HG03571 (cell line): ENCODE measurements around the gene SEC31A.
"Not testable (repeated sequence)": the region's sequence is repeated elsewhere in the genome, so short reads cannot be mapped to it uniquely, and the experiment has no call there.

Source experiments
- ATAC-seq: cut with Tn5 transposase; IDR thresholded peaks from one replicate; pipeline ENCODE4 v1.9.1; 2021; ENCODE audit not compliant: unreplicated experiment

The SEC31A gene

DNA sequence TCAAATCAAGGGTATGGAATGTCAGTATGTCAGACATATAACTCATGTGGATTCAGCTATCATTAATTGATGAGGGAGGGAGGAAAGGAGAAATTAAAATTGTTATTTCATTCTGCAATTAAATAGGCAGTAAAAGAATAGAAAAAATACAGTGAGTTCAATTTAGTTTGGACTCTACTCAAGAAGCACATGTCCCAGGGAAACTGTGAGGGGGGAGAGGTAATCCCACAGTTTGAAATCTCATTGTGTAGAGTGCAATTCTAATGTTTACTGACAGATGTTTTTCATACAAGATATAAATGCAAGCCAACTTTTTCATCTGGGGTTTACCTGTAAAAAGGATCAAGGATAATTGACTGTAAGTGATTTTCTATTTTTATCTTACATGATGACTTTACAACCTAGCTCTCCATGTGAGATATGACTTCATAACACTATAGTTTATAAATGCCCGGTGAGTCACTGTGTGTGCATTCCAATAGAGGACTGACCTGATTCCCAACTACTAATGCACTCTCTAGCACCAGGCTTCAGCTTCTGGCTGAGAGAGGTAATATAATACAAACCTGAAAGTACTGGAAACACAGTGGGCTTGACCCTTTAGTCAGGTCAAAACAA lies 57.1 kb downstream of the SEC31A start:
- no peak for ATAC-seq

DNA sequence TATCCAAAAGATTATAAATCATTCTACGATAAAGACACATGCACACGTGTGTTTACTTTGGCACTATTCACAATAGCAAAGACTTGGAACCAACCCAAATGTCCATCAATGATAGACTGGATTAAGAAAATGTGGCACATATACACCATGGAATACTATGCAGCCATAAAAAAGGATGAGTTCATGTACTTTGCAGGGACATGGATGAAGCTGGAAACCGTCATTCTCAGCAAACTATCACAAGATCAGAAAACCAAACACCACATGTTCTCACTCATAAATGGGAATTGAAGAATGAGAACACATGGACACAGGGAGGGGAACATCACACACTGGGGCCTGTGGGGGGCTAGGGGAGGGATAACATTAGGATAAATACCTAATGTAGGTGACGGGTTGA lies 57.9 kb downstream of the SEC31A start:
- not testable (repeated sequence) for ATAC-seq

DNA sequence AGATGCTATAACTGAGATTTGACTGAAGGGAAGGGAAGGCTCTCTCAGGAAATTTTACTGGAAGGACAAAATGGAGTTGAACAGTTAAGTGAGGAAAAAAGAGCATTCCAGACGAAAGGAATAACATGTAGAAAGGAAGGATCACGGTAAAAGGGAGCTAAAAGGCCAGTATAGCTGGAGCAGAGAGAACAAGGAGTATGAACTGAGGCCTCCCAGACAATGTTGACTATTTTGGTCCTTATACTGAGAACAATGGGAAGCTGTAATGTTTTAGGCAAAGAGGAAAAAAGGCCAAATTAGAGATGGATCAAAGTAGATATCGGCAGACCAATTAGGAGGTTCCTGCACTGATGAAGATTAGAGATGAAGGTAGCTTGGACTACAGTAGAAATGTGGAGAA lies 65.5 kb downstream of the SEC31A start:
- no peak for ATAC-seq

- no peak for ATAC-seq
Observed at GRCh38 chr4:82823062-82823461, 67.9 kb downstream of the SEC31A start.

DNA sequence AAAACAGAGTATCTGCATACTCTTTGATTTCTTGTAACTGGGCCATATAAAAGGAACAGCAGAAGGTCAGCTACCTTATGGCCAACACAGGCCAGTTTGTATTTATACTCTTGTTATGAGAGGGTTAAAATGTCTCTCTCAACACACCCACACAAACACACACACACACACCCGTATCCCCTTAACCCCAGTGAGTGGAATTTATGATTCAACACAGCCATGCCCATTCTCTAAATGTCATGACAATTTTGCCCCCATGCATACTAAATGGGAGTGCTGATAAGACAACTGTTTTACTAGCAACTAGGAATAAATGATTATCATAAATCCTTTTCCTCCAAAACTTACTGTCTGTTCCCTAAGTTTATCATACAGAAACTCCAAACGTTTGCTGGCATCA lies 70.3 kb downstream of the SEC31A start:
- ATAC-seq = no peak

- peak; percentile 83 for ATAC-seq
Observed at GRCh38 chr4:82818664-82819662, 72.0 kb downstream of the SEC31A start.

DNA sequence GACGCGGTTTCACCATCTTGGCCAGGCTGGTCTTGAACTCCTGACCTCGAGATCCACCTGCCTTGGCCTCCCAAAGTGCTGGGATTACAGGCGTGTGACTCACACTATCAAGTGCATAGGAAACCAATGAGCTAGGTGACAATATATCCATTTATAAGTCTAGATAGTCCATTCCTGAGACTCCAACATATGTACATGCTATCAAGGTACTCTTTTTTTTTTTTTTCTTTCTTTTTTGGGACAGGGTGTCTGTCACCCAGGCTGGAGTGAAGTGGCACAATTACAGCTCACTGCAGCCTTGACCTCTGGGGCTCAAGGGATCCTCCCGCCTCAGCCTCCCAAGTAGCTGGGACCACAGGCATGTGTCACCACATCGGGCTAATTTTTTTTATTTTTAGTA lies 74.1 kb downstream of the SEC31A start:
- not testable (repeated sequence) for ATAC-seq

GRCh38 chr4:82814034-82814433 lies 76.9 kb downstream of the SEC31A start:
- no peak for ATAC-seq

- ATAC-seq = no peak
Observed at GRCh38 chr4:82811838-82812341, 79.1 kb downstream of the SEC31A start.

DNA sequence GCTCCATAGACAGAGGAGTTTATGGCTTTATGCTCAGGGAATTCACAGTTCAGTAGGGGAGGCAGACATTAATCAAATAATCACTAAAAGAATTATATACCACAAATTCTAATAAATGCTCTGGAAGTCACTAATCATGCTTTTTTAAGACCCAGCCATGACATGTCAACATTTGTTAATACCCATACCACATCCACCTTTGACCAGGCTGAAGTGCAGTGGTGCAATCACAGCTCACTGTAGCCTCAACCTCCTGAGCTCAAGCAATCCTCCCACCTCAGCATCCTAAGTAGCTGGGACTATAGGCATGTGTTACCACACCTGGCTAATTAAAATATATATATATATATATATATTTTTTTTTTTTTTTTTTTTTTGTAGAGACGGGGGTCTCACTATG lies 79.6 kb downstream of the SEC31A start:
- no peak for ATAC-seq

DNA sequence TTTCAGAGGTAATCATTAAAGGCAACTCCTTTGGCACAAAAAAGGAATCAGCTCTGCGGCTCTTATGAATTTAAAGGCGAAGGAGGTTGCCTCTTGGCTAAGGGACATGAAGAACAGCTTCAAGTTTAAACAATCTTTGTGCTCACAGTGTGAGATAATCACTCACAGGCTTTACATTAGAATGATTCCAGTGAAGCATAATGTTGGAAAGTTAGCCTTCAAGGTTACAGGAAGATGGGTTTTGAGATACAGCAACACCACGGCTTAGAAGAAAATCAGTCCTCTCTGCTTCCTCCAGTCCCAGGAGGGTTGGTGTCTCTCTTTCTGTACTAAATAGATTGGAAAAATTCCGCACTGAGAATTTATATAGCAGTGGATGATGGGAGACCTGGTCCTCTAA lies 80.8 kb downstream of the SEC31A start:
- ATAC-seq = no peak

DNA sequence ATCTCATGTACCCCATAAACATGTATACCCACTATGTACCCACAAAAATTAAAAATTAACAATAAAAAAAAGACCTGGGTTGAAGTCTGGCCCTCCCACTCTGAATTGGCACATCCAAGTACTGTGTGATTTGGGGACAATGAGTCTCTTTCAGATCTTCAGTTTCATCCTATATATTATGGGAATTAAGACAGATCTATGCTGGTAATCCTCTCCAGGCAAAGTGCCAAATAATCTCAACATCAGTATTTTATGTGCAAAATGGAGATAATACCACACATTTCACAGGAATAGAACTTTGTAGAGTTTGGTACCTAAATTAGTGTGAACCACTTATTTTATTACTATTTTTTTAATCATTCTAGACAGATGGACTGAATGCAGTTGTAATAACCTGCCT lies 81.3 kb downstream of the SEC31A start:
- no peak for ATAC-seq

DNA sequence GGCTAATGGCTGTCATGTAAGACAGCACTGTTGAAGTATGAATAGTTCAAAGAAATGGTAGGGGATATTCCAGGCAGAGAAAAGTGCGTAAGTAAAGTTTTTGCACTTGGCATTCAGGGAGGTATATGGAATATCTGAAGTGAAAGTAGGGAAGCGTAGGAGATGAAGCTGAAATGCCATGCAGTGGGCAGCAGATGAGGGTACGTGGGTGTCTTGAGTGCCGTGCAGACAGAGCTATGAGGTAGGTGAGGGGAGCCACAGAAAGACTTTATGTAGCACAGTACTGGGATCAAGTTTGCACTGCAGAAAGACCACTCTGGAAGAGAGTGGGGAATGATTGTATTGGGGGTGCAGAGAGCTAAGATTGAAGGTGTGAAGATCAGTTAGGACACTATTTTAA lies 87.2 kb downstream of the SEC31A start:
- no peak for ATAC-seq

GRCh38 chr4:82802911-82803310 lies 88.0 kb downstream of the SEC31A start:
- ATAC-seq = no peak

GRCh38 chr4:82801910-82802521 lies 88.9 kb downstream of the SEC31A start:
- no peak for ATAC-seq

- ATAC-seq = no peak
Observed at GRCh38 chr4:82799006-82799881, 91.7 kb downstream of the SEC31A start.

- peak; percentile 84 for ATAC-seq
Observed at GRCh38 chr4:82798168-82799005, 92.6 kb downstream of the SEC31A start, which contains the start of gene SCD5. SCD5 (minus strand) TSS chr4:82798796; CDS start chr4:82798537, 259 bp downstream.

DNA sequence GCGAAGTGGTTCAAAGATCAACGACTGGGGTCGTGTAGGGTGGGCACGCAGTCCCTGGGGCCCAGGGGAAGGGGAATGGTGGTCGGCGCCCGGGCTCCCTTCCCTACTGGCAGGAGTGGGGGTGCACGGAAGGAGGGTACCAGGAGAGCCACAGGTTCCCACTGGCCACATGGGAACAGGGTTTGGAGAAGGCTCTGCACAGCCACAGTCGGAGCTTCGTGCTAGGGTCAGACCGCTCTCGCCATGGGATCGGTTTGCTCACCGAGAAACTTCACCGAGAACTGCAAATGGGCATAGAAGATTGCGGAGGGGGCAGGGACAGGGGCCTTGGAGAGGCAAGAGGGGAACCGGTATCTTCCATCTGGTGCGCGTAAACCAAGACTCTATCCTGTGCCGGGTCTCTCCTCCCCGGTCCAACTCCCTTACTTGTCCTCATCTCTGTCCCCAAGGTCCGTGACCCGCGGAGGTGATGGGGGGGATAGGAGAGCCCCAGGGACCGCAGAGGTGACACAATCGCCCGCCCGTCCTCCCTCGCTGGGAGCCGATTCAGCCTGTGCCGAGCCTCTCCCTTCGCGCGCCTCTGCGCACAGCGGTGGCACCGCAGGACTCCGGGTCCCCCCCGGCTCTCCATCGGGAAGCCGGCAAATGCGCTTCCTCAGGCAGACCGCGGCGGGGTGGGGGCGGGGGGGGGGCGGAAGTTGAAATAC lies 93.4 kb downstream of the SEC31A start:
- ATAC-seq = no peak

GRCh38 chr4:82797040-82797404 lies 93.9 kb downstream of the SEC31A start:
- no peak for ATAC-seq
